Stimulated activated CD4-positive, alpha-beta T cell treated with anti-CD3 and anti-CD28 coated beads, Interleukin-4, amount 100 ng/mL, for 1 hour (primary cell): ENCODE results near the gene RPS6KA5.

Source experiments
- DNase-seq: peaks from one replicate; pipeline ENCODE4 v3.0.0-alpha.2; 2020

RPS6KA5 gene

GRCh38 chr14:90803249-90803648 is 257.2 kb downstream of the RPS6KA5 start:
- DNase-seq: no peak

GRCh38 chr14:90799420-90799819 is 261.0 kb downstream of the RPS6KA5 start:
- no peak for DNase-seq

GRCh38 chr14:90797919-90798318 is 262.5 kb downstream of the RPS6KA5 start:
- no peak for DNase-seq
